HCT116 (cell line): ENCODE data around the gene ZNF334. TPM values are rescaled to one million over a fixed set of nuclear protein-coding genes. Genes with fewer than 3 reads are reported as not detected.

Experiments used
- ATAC-seq: fragments of 200-7000 bp; cut with Tn5 transposase; 2 replicates; pipeline ENCODE4 v1.9.1; 2020; ENCODE audit warnings: mild to moderate bottlenecking, moderate library complexity
- BruUV-seq: library from RNA; stranded (reverse); fragments of 400-500 nt; replicated peaks from 2 replicates; lab custom pipeline; 2021; lab: Mats Ljungman, UMichigan
- CTCF ChIA-PET: fragments of 300-600 bp; sonication (Branson Sonifier 250); formaldehyde crosslinking; loops from one replicate; lab custom pipeline; 2021; ENCODE audit warnings: antibody characterized with exemption; lab: Charles Lee
- POLR2A ChIA-PET: fragments of 300-600, 350-600 bp; sonication (Branson Sonifier 250); formaldehyde crosslinking; loops from one replicate; lab custom pipeline; 2021; ENCODE audit warnings: antibody characterized with exemption; lab: Charles Lee
- RAD21 ChIA-PET, 2 experiments: fragments of 300-600 bp; sonication (Branson Sonifier 250); formaldehyde crosslinking; loops; one replicate each; lab custom pipeline; 2023; ENCODE audit warnings: low total read pairs in 2 of 2; ENCODE audit not compliant: uncharacterized antibody in 2 of 2, unreplicated experiment in 2 of 2, low non-redundant PET in 1 of 2; lab: Charles Lee
- DNase-seq: peaks from one replicate; pipeline ENCODE4 v3.0.0-alpha.2; 2010; ENCODE audit warnings: low read depth, low spot score
- H2AFZ ChIP-seq: fragments of 200-600 bp; shearing (Covaris generic), sonication (generic); 2 replicates; pipeline ENCODE4 v1.6.1; 2017; ENCODE audit warnings: low read depth, mixed run types, mixed read lengths, antibody characterized with exemption, low read length; ENCODE audit not compliant: poor library complexity, severe bottlenecking
- H3K27ac ChIP-seq: 2 replicates; pipeline ENCODE4 v1.5.1; 2012; ENCODE audit warnings: low read depth, low read length
- H3K27me3 ChIP-seq: fragments of 200-600 bp; sonication (generic); 2 replicates; pipeline ENCODE4 v1.6.1; 2016; ENCODE audit warnings: mixed run types, low read length, mixed read lengths; ENCODE audit not compliant: insufficient read depth
- H3K36me3 ChIP-seq, 2 experiments: fragments of 200-500 bp in 1 of 2; fragments of 200-600 bp in 1 of 2; sonication (Bioruptor generic) in 1 of 2; sonication (generic) in 1 of 2; 2 replicates each; pipeline versions ENCODE4 v1.5.1 to v1.6.1; 2014 to 2016; ENCODE audit warnings: low read length in 2 of 2, inconsistent platforms in 1 of 2, mixed read lengths in 1 of 2, mixed run types in 1 of 2; ENCODE audit not compliant: insufficient read depth in 2 of 2, control insufficient read depth in 1 of 2
- H3K4me1 ChIP-seq, 2 experiments: fragments of 200-600 bp in 1 of 2; sonication (generic) in 1 of 2; 2 replicates each; pipeline versions ENCODE4 v1.5.1 to v1.6.1; 2012 to 2017; ENCODE audit warnings: low read length in 2 of 2, inconsistent platforms in 1 of 2, mild to moderate bottlenecking in 1 of 2, mixed read lengths in 1 of 2, mixed run types in 1 of 2, moderate library complexity in 1 of 2; ENCODE audit not compliant: insufficient read depth in 2 of 2, control insufficient read depth in 1 of 2
- H3K4me2 ChIP-seq: fragments of 200-600 bp; sonication (generic); 2 replicates; pipeline ENCODE4 v1.6.1; 2017; ENCODE audit warnings: mixed run types, low read length, mixed read lengths
- H3K4me3 ChIP-seq, 2 experiments: fragments of 200-600 bp in 1 of 2; sonication (generic) in 1 of 2; replicated peaks in 1 of 2; 2 replicates each; pipeline ENCODE4 v1.5.1; 2011 to 2016; ENCODE audit warnings: low read length in 2 of 2, control low read depth in 1 of 2, low read depth in 1 of 2, mild to moderate bottlenecking in 1 of 2, mixed read lengths in 1 of 2, mixed run types in 1 of 2
- H3K79me2 ChIP-seq: fragments of 200-600 bp; sonication (generic); 2 replicates; pipeline ENCODE4 v1.6.1; 2017; ENCODE audit warnings: mild to moderate bottlenecking, mixed run types, low read length, moderate library complexity, mixed read lengths; ENCODE audit not compliant: insufficient read depth
- H3K9ac ChIP-seq: fragments of 200-600 bp; sonication (generic); 2 replicates; pipeline ENCODE4 v1.6.1; 2016; ENCODE audit warnings: low read length, mixed read lengths
- H3K9me2 ChIP-seq: fragments of 200-600 bp; sonication (generic), shearing (Covaris generic); 2 replicates; pipeline ENCODE4 v1.6.1; 2017; ENCODE audit warnings: mixed run types, mild to moderate bottlenecking, moderate library complexity; ENCODE audit not compliant: insufficient read depth
- H3K9me3 ChIP-seq, 2 experiments: fragments of 200-500 bp in 1 of 2; fragments of 200-600 bp in 1 of 2; sonication (Bioruptor generic) in 1 of 2; sonication (generic) in 1 of 2; 2 replicates each; pipeline ENCODE4 v1.6.1; 2014 to 2017; ENCODE audit warnings: low read length in 2 of 2, mixed read lengths in 2 of 2, inconsistent platforms in 1 of 2, low read depth in 1 of 2, mild to moderate bottlenecking in 1 of 2, mixed run types in 1 of 2, moderate library complexity in 1 of 2; ENCODE audit not compliant: control insufficient read depth in 1 of 2, insufficient read depth in 1 of 2
- H4K20me1 ChIP-seq: fragments of 200-600 bp; sonication (generic), shearing (Covaris generic); 2 replicates; pipeline ENCODE4 v1.6.1; 2017; ENCODE audit warnings: mixed run types, mild to moderate bottlenecking, moderate library complexity; ENCODE audit not compliant: insufficient read depth
- CEBPB ChIP-seq: IDR thresholded peaks from 2 replicates; pipeline ENCODE4 v1.6.1; 2012; ENCODE audit warnings: low read depth
- EGR1 ChIP-seq: IDR thresholded peaks from 2 replicates; pipeline ENCODE4 v1.6.1; 2012; ENCODE audit warnings: low read depth
- ELF1 ChIP-seq: IDR thresholded peaks from 2 replicates; pipeline ENCODE4 v1.6.1; 2012; ENCODE audit warnings: low read depth, borderline replicate concordance
- EZH2 ChIP-seq: fragments of 200-600 bp; sonication (generic); IDR thresholded peaks from 2 replicates; pipeline ENCODE4 v1.6.1; 2017; ENCODE audit warnings: antibody characterized with exemption, mixed run types
- EZH2phosphoT487 ChIP-seq: fragments of 200-600 bp; IDR thresholded peaks from 2 replicates; pipeline ENCODE4 v1.6.1; 2018; ENCODE audit warnings: antibody characterized with exemption, borderline replicate concordance
- FOSL1 ChIP-seq: IDR thresholded peaks from 2 replicates; pipeline ENCODE4 v1.6.1; 2012; ENCODE audit warnings: low read depth
- JUND ChIP-seq: IDR thresholded peaks from 2 replicates; pipeline ENCODE4 v1.6.1; 2012
- POLR2A ChIP-seq: IDR thresholded peaks from 2 replicates; pipeline ENCODE4 v1.7.0; 2011; ENCODE audit warnings: borderline replicate concordance; ENCODE audit not compliant: insufficient read depth, insufficient read length; ENCODE audit errors: extremely low read depth
- POLR2AphosphoS5 ChIP-seq: IDR thresholded peaks from 2 replicates; pipeline ENCODE4 v1.6.1; 2011; ENCODE audit warnings: mild to moderate bottlenecking, low read depth, low read length, moderate library complexity
- RAD21 ChIP-seq: IDR thresholded peaks from 2 replicates; pipeline ENCODE4 v1.6.1; 2012; ENCODE audit warnings: low read depth, mild to moderate bottlenecking
- SIN3A ChIP-seq: IDR thresholded peaks from 2 replicates; pipeline ENCODE4 v1.6.1; 2012; ENCODE audit warnings: low read depth
- SP1 ChIP-seq: IDR thresholded peaks from 2 replicates; pipeline ENCODE4 v1.6.1; 2012; ENCODE audit warnings: low read depth
- SRF ChIP-seq: IDR thresholded peaks from 2 replicates; pipeline ENCODE4 v1.6.1; 2012; ENCODE audit warnings: low read depth
- TCF7L2 ChIP-seq: IDR thresholded peaks from 2 replicates; pipeline ENCODE4 v1.7.0; 2011; ENCODE audit warnings: borderline replicate concordance, inconsistent platforms; ENCODE audit not compliant: insufficient read depth, insufficient read length; ENCODE audit errors: extremely low read depth
- ZFX ChIP-seq: fragments of 450-650 bp; IDR thresholded peaks from 2 replicates; pipeline ENCODE4 v1.6.1; 2017
- intact Hi-C: fragments of 100-400 bp; cut with micrococcal nuclease; formaldehyde crosslinking; loops from 2 replicates; pipeline ENCODE4 v1.10.0; 2022
- total RNA-seq: library from RNA; stranded (reverse); gene quantifications from one replicate; pipeline ENCODE4 v1.2.1, GENCODE V29; 2021; ENCODE audit not compliant: unreplicated experiment
- TF ChIP-seq, protein P1 (sequence below): IDR thresholded peaks from 2 replicates; pipeline ENCODE4 v1.6.1; 2011; ENCODE audit warnings: mild to moderate bottlenecking, low read length, moderate library complexity; ENCODE audit not compliant: insufficient replicate concordance; ENCODE audit errors: extremely low read depth
- TF ChIP-seq, protein P2 (sequence below): IDR thresholded peaks from 2 replicates; pipeline ENCODE4 v1.6.1; 2012; ENCODE audit warnings: low read depth
- TF ChIP-seq, protein P3 (sequence below): IDR thresholded peaks from 2 replicates; pipeline ENCODE4 v1.6.1; 2012

ZNF334 gene
- total RNA-seq, 1 experiment from 2014 or later: not detected

DNA sequence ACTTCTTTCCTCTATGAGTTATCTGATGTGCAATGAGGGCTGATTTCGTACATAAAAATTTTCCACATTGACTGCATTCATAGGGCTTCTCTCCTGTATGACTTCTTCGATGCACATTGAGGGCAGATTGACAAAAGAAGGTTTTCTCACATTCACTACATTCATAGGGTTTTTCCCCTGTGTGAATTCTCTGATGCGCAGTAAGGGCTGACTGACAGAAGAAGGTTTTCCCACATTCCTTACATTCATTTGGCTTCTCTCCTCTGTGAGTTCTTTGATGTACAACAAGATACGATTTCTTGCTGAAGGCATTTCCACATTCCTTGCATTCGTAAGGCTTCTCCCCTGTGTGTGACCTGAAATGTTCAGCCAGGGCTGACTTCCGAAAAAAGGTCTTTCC, 11.4 kb downstream of the ZNF334 start:
- ATAC-seq: no peak
- peaks cover 26% of the 10 kb centered on the region in 2 experiments; a peak in 3 of 4 replicates for H3K9me3 ChIP-seq
- BruUV-seq: no TSS peak

More for the DNA sequence above, 11.4 kb downstream of the ZNF334 start:
- Histone ChIP-seq H3K4me2 (no peak overlapping the region), H2AFZ (no peak overlapping the region), H3K36me3 (no peaks in the 10 kb centered on the region), H3K9me2 (no peaks in the 10 kb centered on the region), H3K4me1 (no peaks in the 10 kb centered on the region), H3K27me3 (peaks cover under 1% of the 10 kb centered on the region; the same call in 1 of the 2 replicates), H3K27ac (no peak overlapping the region), H3K9ac (no peak overlapping the region), H4K20me1 (no peaks in the 10 kb centered on the region), H3K4me3 (no peak overlapping the region), H3K79me2 (no peaks in the 10 kb centered on the region)
- intact Hi-C loops: no loop called here
- DNase-seq: no peak
- no peak for TF ChIP-seq CEBPB
- no peak for TF ChIP-seq POLR2AphosphoS5
- no peak for TF ChIP-seq SP1
- TF ChIP-seq, protein P1, sequence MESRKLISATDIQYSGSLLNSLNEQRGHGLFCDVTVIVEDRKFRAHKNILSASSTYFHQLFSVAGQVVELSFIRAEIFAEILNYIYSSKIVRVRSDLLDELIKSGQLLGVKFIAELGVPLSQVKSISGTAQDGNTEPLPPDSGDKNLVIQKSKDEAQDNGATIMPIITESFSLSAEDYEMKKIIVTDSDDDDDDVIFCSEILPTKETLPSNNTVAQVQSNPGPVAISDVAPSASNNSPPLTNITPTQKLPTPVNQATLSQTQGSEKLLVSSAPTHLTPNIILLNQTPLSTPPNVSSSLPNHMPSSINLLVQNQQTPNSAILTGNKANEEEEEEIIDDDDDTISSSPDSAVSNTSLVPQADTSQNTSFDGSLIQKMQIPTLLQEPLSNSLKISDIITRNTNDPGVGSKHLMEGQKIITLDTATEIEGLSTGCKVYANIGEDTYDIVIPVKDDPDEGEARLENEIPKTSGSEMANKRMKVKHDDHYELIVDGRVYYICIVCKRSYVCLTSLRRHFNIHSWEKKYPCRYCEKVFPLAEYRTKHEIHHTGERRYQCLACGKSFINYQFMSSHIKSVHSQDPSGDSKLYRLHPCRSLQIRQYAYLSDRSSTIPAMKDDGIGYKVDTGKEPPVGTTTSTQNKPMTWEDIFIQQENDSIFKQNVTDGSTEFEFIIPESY: no peak
- TF ChIP-seq, protein P2, sequence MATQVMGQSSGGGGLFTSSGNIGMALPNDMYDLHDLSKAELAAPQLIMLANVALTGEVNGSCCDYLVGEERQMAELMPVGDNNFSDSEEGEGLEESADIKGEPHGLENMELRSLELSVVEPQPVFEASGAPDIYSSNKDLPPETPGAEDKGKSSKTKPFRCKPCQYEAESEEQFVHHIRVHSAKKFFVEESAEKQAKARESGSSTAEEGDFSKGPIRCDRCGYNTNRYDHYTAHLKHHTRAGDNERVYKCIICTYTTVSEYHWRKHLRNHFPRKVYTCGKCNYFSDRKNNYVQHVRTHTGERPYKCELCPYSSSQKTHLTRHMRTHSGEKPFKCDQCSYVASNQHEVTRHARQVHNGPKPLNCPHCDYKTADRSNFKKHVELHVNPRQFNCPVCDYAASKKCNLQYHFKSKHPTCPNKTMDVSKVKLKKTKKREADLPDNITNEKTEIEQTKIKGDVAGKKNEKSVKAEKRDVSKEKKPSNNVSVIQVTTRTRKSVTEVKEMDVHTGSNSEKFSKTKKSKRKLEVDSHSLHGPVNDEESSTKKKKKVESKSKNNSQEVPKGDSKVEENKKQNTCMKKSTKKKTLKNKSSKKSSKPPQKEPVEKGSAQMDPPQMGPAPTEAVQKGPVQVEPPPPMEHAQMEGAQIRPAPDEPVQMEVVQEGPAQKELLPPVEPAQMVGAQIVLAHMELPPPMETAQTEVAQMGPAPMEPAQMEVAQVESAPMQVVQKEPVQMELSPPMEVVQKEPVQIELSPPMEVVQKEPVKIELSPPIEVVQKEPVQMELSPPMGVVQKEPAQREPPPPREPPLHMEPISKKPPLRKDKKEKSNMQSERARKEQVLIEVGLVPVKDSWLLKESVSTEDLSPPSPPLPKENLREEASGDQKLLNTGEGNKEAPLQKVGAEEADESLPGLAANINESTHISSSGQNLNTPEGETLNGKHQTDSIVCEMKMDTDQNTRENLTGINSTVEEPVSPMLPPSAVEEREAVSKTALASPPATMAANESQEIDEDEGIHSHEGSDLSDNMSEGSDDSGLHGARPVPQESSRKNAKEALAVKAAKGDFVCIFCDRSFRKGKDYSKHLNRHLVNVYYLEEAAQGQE: no peak
- TF ChIP-seq, protein P3, sequence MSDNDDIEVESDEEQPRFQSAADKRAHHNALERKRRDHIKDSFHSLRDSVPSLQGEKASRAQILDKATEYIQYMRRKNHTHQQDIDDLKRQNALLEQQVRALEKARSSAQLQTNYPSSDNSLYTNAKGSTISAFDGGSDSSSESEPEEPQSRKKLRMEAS: no peak
- TF ChIP-seq TCF7L2: no peak
- TF ChIP-seq EZH2: no peak
- no peak for TF ChIP-seq FOSL1
- TF ChIP-seq POLR2A: no peak
- no peak for TF ChIP-seq RAD21
- TF ChIP-seq JUND: no peak
- TF ChIP-seq ZFX: no peak
- TF ChIP-seq EGR1: no peak
- no peak for TF ChIP-seq SRF
- no peak for TF ChIP-seq SIN3A
- TF ChIP-seq EZH2phosphoT487: no peak
- no peak for TF ChIP-seq ELF1
- ChIA-PET RAD21 (no interaction called here), POLR2A (no interaction called here), CTCF (no interaction called here)
